Liver (tissue), 9 donors: Measurements from ENCODE around the gene ANKMY1. TPM values are rescaled to one million over a fixed set of nuclear protein-coding genes. Genes with fewer than 3 reads are reported as not detected.

ENCODE experiments used
- DNase-seq: peaks from one replicate; pipeline ENCODE4 v3.0.0-alpha.2; 2017; ENCODE audit warnings: low spot score
- H3K27ac ChIP-seq, 2 donors: one replicate each; pipeline ENCODE4 v1.7.0; 2013; ENCODE audit warnings: inconsistent platforms in 2 of 2, low read length in 2 of 2, control low read depth in 1 of 2, low read depth in 1 of 2, mild to moderate bottlenecking in 1 of 2
- H3K27me3 ChIP-seq, 4 donors: one replicate each; pipeline versions ENCODE4 v1.6.1 to v1.7.0; 2013; ENCODE audit warnings: low read length in 3 of 4, inconsistent platforms in 1 of 4, mild to moderate bottlenecking in 1 of 4, moderate library complexity in 1 of 4; ENCODE audit not compliant: control insufficient read depth in 4 of 4, insufficient read depth in 4 of 4
- H3K36me3 ChIP-seq, 4 donors: one replicate each; pipeline versions ENCODE4 v1.6.1 to v1.7.0; 2013; ENCODE audit warnings: low read length in 3 of 4, mild to moderate bottlenecking in 3 of 4, low read depth in 1 of 4, moderate library complexity in 1 of 4; ENCODE audit not compliant: control insufficient read depth in 4 of 4, insufficient read depth in 3 of 4
- H3K4me1 ChIP-seq, 4 donors: one replicate each; pipeline versions ENCODE4 v1.6.1 to v1.7.0; 2013; ENCODE audit warnings: low read length in 3 of 4, mild to moderate bottlenecking in 3 of 4, moderate library complexity in 1 of 4; ENCODE audit not compliant: control insufficient read depth in 4 of 4, insufficient read depth in 4 of 4
- H3K4me3 ChIP-seq, 3 donors: one replicate each; pipeline versions ENCODE4 v1.6.1 to v1.7.0; 2013; ENCODE audit warnings: low read length in 3 of 3, control low read depth in 1 of 3, low read depth in 1 of 3, mild to moderate bottlenecking in 1 of 3
- H3K9ac ChIP-seq, 2 donors: one replicate each; pipeline ENCODE4 v1.7.0; 2013; ENCODE audit warnings: low read length in 2 of 2, mild to moderate bottlenecking in 2 of 2, moderate library complexity in 2 of 2, control low read depth in 1 of 2, low read depth in 1 of 2
- H3K9me3 ChIP-seq, 4 donors: one replicate each; pipeline versions ENCODE4 v1.6.1 to v1.7.0; 2013; ENCODE audit warnings: low read length in 3 of 4; ENCODE audit not compliant: control insufficient read depth in 4 of 4
- ATF3 ChIP-seq: IDR thresholded peaks from 2 replicates; pipeline ENCODE4 v1.6.1; 2016; ENCODE audit warnings: antibody characterized with exemption
- JUND ChIP-seq, 2 donors: IDR thresholded peaks; 2 replicates each; pipeline ENCODE4 v1.6.1; 2016; ENCODE audit warnings: antibody characterized with exemption in 2 of 2
- RAD21 ChIP-seq, 2 donors: IDR thresholded peaks; 2 replicates each; pipeline ENCODE4 v1.6.1; 2016; ENCODE audit warnings: antibody characterized with exemption in 2 of 2, mild to moderate bottlenecking in 2 of 2
- SP1 ChIP-seq: IDR thresholded peaks from 2 replicates; pipeline ENCODE4 v1.6.1; 2018; ENCODE audit warnings: antibody characterized with exemption, mild to moderate bottlenecking
- TAF1 ChIP-seq: conservative IDR thresholded peaks from 2 replicates; pipeline ENCODE4 v1.6.1; 2016; ENCODE audit warnings: antibody characterized with exemption, mild to moderate bottlenecking
- YY1 ChIP-seq: IDR thresholded peaks from 2 replicates; pipeline ENCODE4 v1.6.1; 2016; ENCODE audit warnings: antibody characterized with exemption, mild to moderate bottlenecking
- ZBTB33 ChIP-seq: IDR thresholded peaks from 2 replicates; pipeline ENCODE4 v1.6.1; 2016; ENCODE audit warnings: antibody characterized with exemption
- WGBS: extraction: QIAGEN DNeasy Blood & Tissue Kit; methylation state at CpG from one replicate; pipeline ENCODE4 v1.1.7; 2013; 5-methylcytosine and 5-hydroxymethylcytosine counted together
- polyA plus RNA-seq, 2 donors: library from polyadenylated mRNA; stranded (reverse) in 1 of 2; unstranded in 1 of 2; fragments of 200-250 nt in 1 of 2; fragments of >200 nt in 1 of 2; fragmentation: Nextera tagmentation in 1 of 2; extraction: Ambion mirVana in 1 of 2; gene quantifications; one replicate each; pipeline versions ENCODE4 v1.2.1 to v1.2.3, GENCODE V29; 2013 to 2015
- total RNA-seq, 2 donors: library from RNA; depleted of rRNA; stranded (reverse); fragments of >200 nt; gene quantifications; one replicate each; pipeline ENCODE4 v1.2.3, GENCODE V29; 2014
- TF ChIP-seq, protein P1 (sequence below): fragments of 150-350 bp; IDR thresholded peaks from 2 replicates; pipeline ENCODE4 v1.5.1; 2017; ENCODE audit warnings: improper control_type of control experiment, low read depth, low read length; ENCODE audit not compliant: missing input control
- donor health status: healthy.
- donor health status: healthy.
- donor health status: healthy.
- donor health status: healthy.
- donor health status: healthy.

Gene ANKMY1
- total and polyA plus RNA-seq, 4 donors, result 2.5 to 12.8 (median 4.2) TPM

GRCh38 chr2:240567872-240568677, 10.3 kb upstream of the ANKMY1 start, which contains the start of gene RNPEPL1:
TSS of gene RNPEPL1 (plus strand) at chr2:240568484. CDS start at chr2:240568587, 103 bp downstream.
- Histone ChIP-seq H3K9ac (peak within 1 kb of the TSS; percentile 50 to 55), H3K27me3 (no peaks in the 10 kb centered on the region), H3K4me1 (peaks cover 24 to 42% (median 35%) of the 10 kb centered on the region in 4 donors), H3K36me3 (peaks cover 0 to 6% (median 0%) of the 10 kb centered on the region in 4 donors), H3K9me3 (no peaks in the 10 kb centered on the region), H3K4me3 (peak within 1 kb of the TSS; percentile 73 to 82 (median 77)), H3K27ac (peak within 1 kb of the TSS; percentile 70 to 82)
- under 1% methylated on average over 106 of the region's 106 CpGs for WGBS
- TF ChIP-seq, protein P1, sequence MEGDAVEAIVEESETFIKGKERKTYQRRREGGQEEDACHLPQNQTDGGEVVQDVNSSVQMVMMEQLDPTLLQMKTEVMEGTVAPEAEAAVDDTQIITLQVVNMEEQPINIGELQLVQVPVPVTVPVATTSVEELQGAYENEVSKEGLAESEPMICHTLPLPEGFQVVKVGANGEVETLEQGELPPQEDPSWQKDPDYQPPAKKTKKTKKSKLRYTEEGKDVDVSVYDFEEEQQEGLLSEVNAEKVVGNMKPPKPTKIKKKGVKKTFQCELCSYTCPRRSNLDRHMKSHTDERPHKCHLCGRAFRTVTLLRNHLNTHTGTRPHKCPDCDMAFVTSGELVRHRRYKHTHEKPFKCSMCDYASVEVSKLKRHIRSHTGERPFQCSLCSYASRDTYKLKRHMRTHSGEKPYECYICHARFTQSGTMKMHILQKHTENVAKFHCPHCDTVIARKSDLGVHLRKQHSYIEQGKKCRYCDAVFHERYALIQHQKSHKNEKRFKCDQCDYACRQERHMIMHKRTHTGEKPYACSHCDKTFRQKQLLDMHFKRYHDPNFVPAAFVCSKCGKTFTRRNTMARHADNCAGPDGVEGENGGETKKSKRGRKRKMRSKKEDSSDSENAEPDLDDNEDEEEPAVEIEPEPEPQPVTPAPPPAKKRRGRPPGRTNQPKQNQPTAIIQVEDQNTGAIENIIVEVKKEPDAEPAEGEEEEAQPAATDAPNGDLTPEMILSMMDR, result peak; percentile 6
- no peak for TF ChIP-seq TAF1
- DNase-seq, result peak; percentile 59

- DNase-seq, result no peak
- Histone ChIP-seq H3K9me3 (no peaks in the 10 kb centered on the region), H3K9ac (peak overlapping the region; percentile 22 to 55), H3K27me3 (no peaks in the 10 kb centered on the region), H3K4me1 (peaks cover 24 to 42% (median 35%) of the 10 kb centered on the region in 4 donors), H3K4me3 (peak overlapping the region; percentile 45 to 82 (median 77)), H3K36me3 (peaks cover 0 to 2% (median 0%) of the 10 kb centered on the region in 4 donors), H3K27ac (peak overlapping the region; percentile 70 to 82)
- 43% methylated on average over 26 of the region's 26 CpGs for WGBS
- no peak for TF ChIP-seq TAF1
- TF ChIP-seq ATF3, result no peak
- TF ChIP-seq YY1, result no peak
- no peak for TF ChIP-seq ZBTB33
Observed at GRCh38 chr2:240567137-240567871, 9.5 kb upstream of the ANKMY1 start.

GRCh38 chr2:240566203-240567136, 8.7 kb upstream of the ANKMY1 start:
- H3K9ac ChIP-seq, result peak overlapping the region in 1 of 2 donors; percentile 29
- H3K36me3 ChIP-seq, result no peaks in the 10 kb centered on the region
- WGBS, result 8% methylated on average over 53 of the region's 53 CpGs
- H3K27me3 ChIP-seq, result no peaks in the 10 kb centered on the region
- no peaks in the 10 kb centered on the region for H3K9me3 ChIP-seq
- TF ChIP-seq JUND (IDR thresholded peaks at IDR 0.05) (no peak), RAD21 (IDR thresholded peaks at IDR 0.05) (peak in 1 of 2 donors; percentile 55), SP1 (peak; percentile 32)
- TF ChIP-seq, protein P1, result peak; percentile 76
- peaks cover 26 to 47% (median 40%) of the 10 kb centered on the region in 4 donors for H3K4me1 ChIP-seq
- DNase-seq, result peak; percentile 96
- H3K27ac ChIP-seq, result peak overlapping the region; percentile 68 to 82
- peak overlapping the region in 2 of 3 donors; percentile 34 to 46 for H3K4me3 ChIP-seq
